ENCODE measurements around the gene RDH8. TPM values are rescaled to one million over a fixed set of nuclear protein-coding genes. Genes with fewer than 3 reads are reported as not detected.

RDH8 gene
- total RNA-seq, 1 donor from 2014 or later = not detected

DNA sequence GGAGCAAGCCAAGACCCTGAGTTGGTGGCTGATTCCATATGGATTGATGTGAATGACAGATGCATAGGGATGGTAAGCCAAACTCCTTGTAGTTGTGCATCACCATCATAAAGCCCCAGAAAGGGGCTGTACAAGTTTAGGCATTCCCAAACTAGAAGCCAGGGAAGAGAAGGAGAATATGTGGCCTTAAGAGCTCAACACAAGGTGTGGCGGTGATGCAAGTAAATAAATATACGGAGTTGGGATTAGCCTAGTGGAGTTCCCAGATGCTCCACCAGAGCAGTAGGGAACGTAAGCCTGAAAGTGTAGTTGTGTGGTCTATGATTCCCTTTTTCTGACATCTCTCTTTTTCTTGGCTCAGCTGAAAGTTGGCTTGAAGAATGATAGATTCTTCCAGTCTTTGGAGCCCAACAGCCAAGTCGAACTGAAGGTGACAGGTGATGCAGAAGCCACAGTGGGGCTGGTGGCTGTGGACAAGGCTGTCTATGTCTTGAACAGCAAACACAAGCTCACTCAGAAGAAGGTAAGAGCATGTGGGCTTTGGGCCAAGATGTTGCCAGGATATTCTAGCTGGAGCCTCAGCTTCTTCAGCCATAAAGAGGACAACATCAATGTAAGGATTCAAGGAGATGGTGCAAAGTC lies 30.1 kb downstream of the RDH8 start:
- H3K27me3 ChIP-seq (ENCODE audit: control insufficient read depth, insufficient read depth, low read length) = no peaks in the 10 kb centered on the region
- TF ChIP-seq, protein P1, sequence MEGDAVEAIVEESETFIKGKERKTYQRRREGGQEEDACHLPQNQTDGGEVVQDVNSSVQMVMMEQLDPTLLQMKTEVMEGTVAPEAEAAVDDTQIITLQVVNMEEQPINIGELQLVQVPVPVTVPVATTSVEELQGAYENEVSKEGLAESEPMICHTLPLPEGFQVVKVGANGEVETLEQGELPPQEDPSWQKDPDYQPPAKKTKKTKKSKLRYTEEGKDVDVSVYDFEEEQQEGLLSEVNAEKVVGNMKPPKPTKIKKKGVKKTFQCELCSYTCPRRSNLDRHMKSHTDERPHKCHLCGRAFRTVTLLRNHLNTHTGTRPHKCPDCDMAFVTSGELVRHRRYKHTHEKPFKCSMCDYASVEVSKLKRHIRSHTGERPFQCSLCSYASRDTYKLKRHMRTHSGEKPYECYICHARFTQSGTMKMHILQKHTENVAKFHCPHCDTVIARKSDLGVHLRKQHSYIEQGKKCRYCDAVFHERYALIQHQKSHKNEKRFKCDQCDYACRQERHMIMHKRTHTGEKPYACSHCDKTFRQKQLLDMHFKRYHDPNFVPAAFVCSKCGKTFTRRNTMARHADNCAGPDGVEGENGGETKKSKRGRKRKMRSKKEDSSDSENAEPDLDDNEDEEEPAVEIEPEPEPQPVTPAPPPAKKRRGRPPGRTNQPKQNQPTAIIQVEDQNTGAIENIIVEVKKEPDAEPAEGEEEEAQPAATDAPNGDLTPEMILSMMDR (IDR thresholded peaks at IDR 0.05; ENCODE audit: insufficient read depth, low read length, poor library complexity, severe bottlenecking) = no peak
- DNase-seq (ENCODE audit: low read depth) = no peak

DNA sequence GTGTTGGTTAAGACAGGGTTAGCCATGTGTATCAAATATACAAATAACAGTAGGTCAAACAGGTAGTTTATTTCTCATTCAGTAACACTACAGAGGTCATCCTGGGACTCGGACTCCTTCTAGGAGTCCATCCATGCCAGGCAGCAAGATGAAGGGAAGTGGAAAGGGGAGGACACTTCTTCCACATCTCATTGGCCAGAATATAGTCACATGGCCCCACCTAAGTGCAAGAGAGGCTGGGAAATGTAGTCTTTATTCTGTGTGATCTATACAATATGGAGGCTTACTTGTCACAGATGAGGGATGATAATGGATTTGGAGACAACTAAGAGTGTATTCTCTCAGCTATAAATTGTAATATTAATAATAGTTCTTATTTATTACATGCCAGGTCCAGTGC lies 31.1 kb downstream of the RDH8 start:
- TF ChIP-seq, protein P1 (IDR thresholded peaks at IDR 0.05; ENCODE audit: insufficient read depth, low read length, poor library complexity, severe bottlenecking) = no peak
- H3K4me3 ChIP-seq (ENCODE audit: low read depth, low read length) = no peak overlapping the region
- no peaks in the 10 kb centered on the region for H3K27me3 ChIP-seq (ENCODE audit: control insufficient read depth, insufficient read depth, low read length)
- no peaks in the 10 kb centered on the region for H3K36me3 ChIP-seq (ENCODE audit: control insufficient read depth, insufficient read depth, low read length)
- no peak for DNase-seq (ENCODE audit: low read depth)

More for the DNA sequence above, 30.1 kb downstream of the RDH8 start:
- Histone ChIP-seq H3K4me3 (ENCODE audit: low read depth, low read length) (no peak overlapping the region), H3K36me3 (ENCODE audit: control insufficient read depth, insufficient read depth, low read length) (no peaks in the 10 kb centered on the region)

GRCh38 chr19:10045371-10045770 lies 32.1 kb downstream of the RDH8 start:
- no peaks in the 10 kb centered on the region for H3K27me3 ChIP-seq (ENCODE audit: control insufficient read depth, insufficient read depth, low read length)
- no peak overlapping the region for H3K4me3 ChIP-seq (ENCODE audit: low read depth, low read length)
- no peak for DNase-seq (ENCODE audit: low read depth)
- TF ChIP-seq, protein P1 (IDR thresholded peaks at IDR 0.05; ENCODE audit: insufficient read depth, low read length, poor library complexity, severe bottlenecking) = no peak
- no peaks in the 10 kb centered on the region for H3K36me3 ChIP-seq (ENCODE audit: control insufficient read depth, insufficient read depth, low read length)

DNA sequence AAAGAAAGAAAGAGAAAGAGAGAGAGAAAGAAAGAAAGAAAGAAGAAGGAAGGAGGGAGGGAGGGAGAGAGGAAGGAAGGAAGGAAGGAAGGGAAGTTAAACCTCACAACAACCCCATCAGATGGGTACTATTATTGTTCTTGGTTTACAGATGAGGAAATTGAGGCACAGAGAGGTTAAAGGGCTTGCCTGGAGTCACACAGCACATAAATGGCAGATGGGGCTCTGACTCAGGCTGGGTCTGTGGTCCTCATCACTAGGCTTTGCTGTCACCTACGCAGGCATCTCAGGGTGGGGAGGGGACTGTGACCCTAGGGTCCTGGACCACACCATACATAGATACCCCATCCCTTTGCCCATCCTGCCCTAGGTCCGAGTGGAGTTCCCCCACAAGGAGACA lies 36.3 kb downstream of the RDH8 start:
- Histone ChIP-seq H3K27me3 (ENCODE audit: control insufficient read depth, insufficient read depth, low read length) (peaks cover 2% of the 10 kb centered on the region), H3K36me3 (ENCODE audit: control insufficient read depth, insufficient read depth, low read length) (no peaks in the 10 kb centered on the region), H3K4me3 (ENCODE audit: low read depth, low read length) (no peak overlapping the region)
- TF ChIP-seq, protein P1 (IDR thresholded peaks at IDR 0.05; ENCODE audit: insufficient read depth, low read length, poor library complexity, severe bottlenecking) = no peak
- no peak for DNase-seq (ENCODE audit: low read depth)

GRCh38 chr19:10052602-10053360 lies 39.5 kb downstream of the RDH8 start:
- Histone ChIP-seq H3K27me3 (ENCODE audit: control insufficient read depth, insufficient read depth, low read length) (peaks cover 2% of the 10 kb centered on the region), H3K4me3 (ENCODE audit: low read depth, low read length) (no peak overlapping the region), H3K36me3 (ENCODE audit: control insufficient read depth, insufficient read depth, low read length) (no peaks in the 10 kb centered on the region)
- no peak for DNase-seq (ENCODE audit: low read depth)
- TF ChIP-seq, protein P1 (IDR thresholded peaks at IDR 0.05; ENCODE audit: insufficient read depth, low read length, poor library complexity, severe bottlenecking) = no peak
